Heart left ventricle (tissue), 16 donors: Measurements from ENCODE around the gene ZFPM1. TPM values are rescaled to one million over a fixed set of nuclear protein-coding genes. Genes with fewer than 3 reads are reported as not detected.

Experiments used
- ATAC-seq, 4 donors: fragments of 200-7000 bp; cut with Tn5 transposase; one replicate each; pipeline ENCODE4 v1.9.1; 2020 to 2022; ENCODE audit warnings: moderate library complexity in 4 of 4, mild to moderate bottlenecking in 3 of 4, moderate number of reproducible peaks in 1 of 4
- DNase-seq, 5 donors: peaks; one replicate each; pipeline ENCODE4 v3.0.0-alpha.2; 2020
- H3K27ac ChIP-seq, 12 donors: fragments of 200-600 bp; sonication (generic) in 4 of 12; one replicate each; pipeline versions ENCODE4 v1.5.0 to v1.8.0; 2016 to 2022; ENCODE audit warnings: mild to moderate bottlenecking in 2 of 12
- H3K27me3 ChIP-seq, 9 donors: fragments of 200-600 bp; sonication (generic) in 2 of 9; one replicate each; pipeline versions ENCODE4 v1.5.1 to v1.8.0; 2016 to 2022; ENCODE audit warnings: mild to moderate bottlenecking in 3 of 9
- H3K36me3 ChIP-seq, 9 donors: fragments of 200-600 bp; sonication (generic) in 2 of 9; one replicate each; pipeline versions ENCODE4 v1.5.0 to v1.8.0; 2018 to 2022; ENCODE audit warnings: mild to moderate bottlenecking in 2 of 9
- H3K4me1 ChIP-seq, 12 donors: fragments of 200-600 bp; sonication (generic) in 4 of 12; one replicate each; pipeline versions ENCODE4 v1.5.0 to v1.8.0; 2016 to 2022; ENCODE audit warnings: mild to moderate bottlenecking in 3 of 12
- H3K4me3 ChIP-seq, 12 donors: fragments of 200-600 bp; sonication (generic) in 4 of 12; one replicate each; pipeline versions ENCODE4 v1.5.0 to v1.8.0; 2017 to 2022; ENCODE audit warnings: mild to moderate bottlenecking in 9 of 12, moderate library complexity in 4 of 12
- H3K9me3 ChIP-seq, 12 donors: fragments of 200-600 bp; sonication (generic) in 4 of 12; one replicate each; pipeline versions ENCODE4 v1.5.0 to v1.8.0; 2016 to 2022; ENCODE audit warnings: mild to moderate bottlenecking in 1 of 12
- CTCF ChIP-seq, 12 donors: fragments of 200-600 bp; sonication (generic) in 4 of 12; IDR thresholded peaks; one replicate each; pipeline versions ENCODE4 v1.5.0 to v1.8.0; 2018 to 2022; ENCODE audit warnings: antibody characterized with exemption in 12 of 12, mild to moderate bottlenecking in 5 of 12
- POLR2A ChIP-seq, 2 donors: fragments of 450-650 bp; IDR thresholded peaks; one replicate each; pipeline ENCODE4 v1.6.1; 2017; ENCODE audit warnings: antibody characterized with exemption in 2 of 2, mild to moderate bottlenecking in 2 of 2, moderate library complexity in 2 of 2
- WGBS, 4 donors: extraction: QIAGEN DNeasy Blood & Tissue Kit in 2 of 4; methylation state at CpG; one replicate each; pipeline versions ENCODE4 v1.1.5 to v1.1.7; 2013 to 2018; 5-methylcytosine and 5-hydroxymethylcytosine counted together
- intact Hi-C, 10 donors: fragments of 100-400 bp; cut with DNase I; formaldehyde crosslinking; loops; one replicate each; pipeline versions ENCODE4 v1.11.1 to v1.14.2; 2022
- polyA plus RNA-seq, 2 donors: library from polyadenylated mRNA; stranded (reverse); fragments of 200-250 nt; gene quantifications; one replicate each; pipeline ENCODE4 v1.2.3, GENCODE V29; 2013
- total RNA-seq, 9 donors: library from RNA; depleted of rRNA in 2 of 9; stranded (reverse); fragments of >200 nt in 2 of 9; fragmentation: NEBNext Ultra II Directional in 3 of 9; extraction: Animal tissue kit (Norgen Biotek cat#: 25700) in 3 of 9; gene quantifications; one replicate each; pipeline versions ENCODE4 v1.1.0 to v1.2.4, GENCODE V29; 2016 to 2023
- donor health status: ischemic (EF 13 %, LVEDD 7.1; RV severe dilation, severe dysfunction).
- donor health status: healthy with polysubstance abuse.
- donor health status: DM: no; HTN: yes; CAD: no.
- donor health status: DM: no; HTN: no; CAD: no.
- donor health status: ischemic (EF 25% LVEDD 6.9; RV normal size, moderate dysfunction).
- donor health status: ischemic (EF 25% LVEDD 5.7; RV mildly dilated, moderate dysfunction).
- donor health status: healthy.
- donor health status: DM: yes; HTN: yes; CAD: no.
- donor health status: ischemic (EF 35%, LVEDD 5.7; RV mildly dilated, moderate dysfunction).
- donor health status: nonischemic (EF 11% LVEDD 7.7; RV severe dilation, severe dysfunction).
- donor health status: DM: yes; HTN: yes; CAD: no.
- donor health status: PGD.
- donor health status: ischemic (EF 29% LVEDD 5.4; RV normal size, mild dysfunction).
- donor health status: nonischemic (EF 23%, LVEDD 6.1; RV moderate dilation, normal function).

Gene ZFPM1
- total and polyA plus RNA-seq, 11 donors: 1.3 to 6.3 (median 4.1) TPM

GRCh38 chr16:88421871-88422433, 31.1 kb upstream of the ZFPM1 start:
- intact Hi-C loops: no loop called here
- 51 to 57% (median 55%) methylated on average over 5 of the region's 5 CpGs for WGBS, 4 donors
- Histone ChIP-seq H3K27me3 (peaks cover 0 to 7% (median 0%) of the 10 kb centered on the region in 9 donors), H3K9me3 (no peaks in the 10 kb centered on the region), H3K4me1 (peaks cover 0 to 10% (median 4%) of the 10 kb centered on the region in 12 donors), H3K36me3 (no peaks in the 10 kb centered on the region), H3K27ac (no peak overlapping the region), H3K4me3 (no peak overlapping the region)
- ATAC-seq (no peak), DNase-seq (no peak)
- TF ChIP-seq CTCF (IDR thresholded peaks at IDR 0.05): no peak
- no peak for TF ChIP-seq POLR2A (IDR thresholded peaks at IDR 0.05)

GRCh38 chr16:88422733-88423447, 30.2 kb upstream of the ZFPM1 start:
- Histone ChIP-seq H3K4me3 (no peak overlapping the region), H3K27ac (no peak overlapping the region), H3K27me3 (peaks cover 0 to 4% (median 0%) of the 10 kb centered on the region in 9 donors), H3K9me3 (no peaks in the 10 kb centered on the region), H3K36me3 (no peaks in the 10 kb centered on the region), H3K4me1 (peaks cover 0 to 10% (median 4%) of the 10 kb centered on the region in 12 donors)
- DNase-seq (no peak), ATAC-seq (no peak)
- intact Hi-C loops: no loop called here
- WGBS, 4 donors: 42 to 55% (median 53%) methylated on average over 3 of the region's 3 CpGs
- no peak for TF ChIP-seq CTCF (IDR thresholded peaks at IDR 0.05)

GRCh38 chr16:88423448-88423850, 29.6 kb upstream of the ZFPM1 start:
- Histone ChIP-seq H3K9me3 (no peaks in the 10 kb centered on the region), H3K36me3 (no peaks in the 10 kb centered on the region), H3K27me3 (no peaks in the 10 kb centered on the region), H3K4me3 (no peak overlapping the region), H3K27ac (no peak overlapping the region), H3K4me1 (peaks cover 0 to 10% (median 4%) of the 10 kb centered on the region in 12 donors)
- WGBS, 4 donors: 82 to 91% (median 87%) methylated on average over 6 of the region's 6 CpGs
- no peak for TF ChIP-seq POLR2A (IDR thresholded peaks at IDR 0.05)
- intact Hi-C loops: no loop called here
- ATAC-seq (no peak), DNase-seq (no peak)

- peaks cover 0 to 7% (median under 1%) of the 10 kb centered on the region in 9 donors for H3K27me3 ChIP-seq
- 41 to 59% (median 49%) methylated on average over 23 to 24 of the region's 24 CpGs for WGBS, 4 donors
- intact Hi-C loops: no loop called here
- no peak for DNase-seq
- H3K9me3 ChIP-seq: no peaks in the 10 kb centered on the region
- peaks cover 0 to 14% (median 5%) of the 10 kb centered on the region in 12 donors for H3K4me1 ChIP-seq
- TF ChIP-seq CTCF (IDR thresholded peaks at IDR 0.05): no peak
- TF ChIP-seq POLR2A (IDR thresholded peaks at IDR 0.05): no peak
- peak in 3 of 4 donors; percentile 19 to 62 (median 46) for ATAC-seq
- H3K36me3 ChIP-seq: no peaks in the 10 kb centered on the region
- no peak overlapping the region for H3K27ac ChIP-seq
- no peak overlapping the region for H3K4me3 ChIP-seq
These were observed 28.4 kb upstream of the ZFPM1 start for GRCh38 chr16:88424587-88425235.
